Measurements from ENCODE around the gene MINDY4B.

DNA sequence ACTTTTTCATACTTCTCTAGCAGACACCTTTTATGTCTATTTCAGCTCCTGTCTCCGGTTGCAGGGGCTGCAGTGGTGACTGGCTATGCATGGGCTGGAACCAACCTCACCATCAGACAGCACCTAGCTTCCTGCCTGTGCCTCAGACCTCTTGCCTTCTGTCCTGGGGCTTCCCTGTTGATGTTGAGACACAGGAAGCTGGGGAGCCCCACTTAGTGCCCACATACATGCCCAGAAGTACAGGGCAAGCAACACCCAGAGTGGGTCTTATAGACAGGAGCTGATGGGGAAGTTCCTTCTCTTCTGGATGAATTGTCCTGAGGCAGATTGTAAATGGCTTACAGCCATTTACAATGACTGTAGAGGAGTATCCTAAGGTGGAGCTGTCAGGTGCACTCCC lies 77.0 kb downstream of the MINDY4B start:
- TF ChIP-seq SMC3 (IDR thresholded peaks at IDR 0.05) (no peak), NPAS2 (CRISPR knock-in tag; IDR thresholded peaks at IDR 0.05; ENCODE audit: borderline replicate concordance) (no peak), NFE2L2 (conservative IDR thresholded peaks at IDR 0.05; ENCODE audit: low read length) (no peak), EP300 (IDR thresholded peaks at IDR 0.05) (no peak), RFX5 (IDR thresholded peaks at IDR 0.05) (no peak), RCOR1 (IDR thresholded peaks at IDR 0.05; ENCODE audit: low read depth, low read length) (no peak), RAD21 (conservative IDR thresholded peaks at IDR 0.05 in 1 of 2, IDR thresholded peaks at IDR 0.05 in 1 of 2) (no peak), MAZ (IDR thresholded peaks at IDR 0.05; ENCODE audit: borderline replicate concordance, low read depth, low read length) (no peak)
- TF ChIP-seq, protein P1, sequence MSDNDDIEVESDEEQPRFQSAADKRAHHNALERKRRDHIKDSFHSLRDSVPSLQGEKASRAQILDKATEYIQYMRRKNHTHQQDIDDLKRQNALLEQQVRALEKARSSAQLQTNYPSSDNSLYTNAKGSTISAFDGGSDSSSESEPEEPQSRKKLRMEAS (IDR thresholded peaks at IDR 0.05), result no peak
- TF ChIP-seq, protein P2, sequence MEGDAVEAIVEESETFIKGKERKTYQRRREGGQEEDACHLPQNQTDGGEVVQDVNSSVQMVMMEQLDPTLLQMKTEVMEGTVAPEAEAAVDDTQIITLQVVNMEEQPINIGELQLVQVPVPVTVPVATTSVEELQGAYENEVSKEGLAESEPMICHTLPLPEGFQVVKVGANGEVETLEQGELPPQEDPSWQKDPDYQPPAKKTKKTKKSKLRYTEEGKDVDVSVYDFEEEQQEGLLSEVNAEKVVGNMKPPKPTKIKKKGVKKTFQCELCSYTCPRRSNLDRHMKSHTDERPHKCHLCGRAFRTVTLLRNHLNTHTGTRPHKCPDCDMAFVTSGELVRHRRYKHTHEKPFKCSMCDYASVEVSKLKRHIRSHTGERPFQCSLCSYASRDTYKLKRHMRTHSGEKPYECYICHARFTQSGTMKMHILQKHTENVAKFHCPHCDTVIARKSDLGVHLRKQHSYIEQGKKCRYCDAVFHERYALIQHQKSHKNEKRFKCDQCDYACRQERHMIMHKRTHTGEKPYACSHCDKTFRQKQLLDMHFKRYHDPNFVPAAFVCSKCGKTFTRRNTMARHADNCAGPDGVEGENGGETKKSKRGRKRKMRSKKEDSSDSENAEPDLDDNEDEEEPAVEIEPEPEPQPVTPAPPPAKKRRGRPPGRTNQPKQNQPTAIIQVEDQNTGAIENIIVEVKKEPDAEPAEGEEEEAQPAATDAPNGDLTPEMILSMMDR (IDR thresholded peaks at IDR 0.05), result no peak
- TF ChIP-seq, protein P3, sequence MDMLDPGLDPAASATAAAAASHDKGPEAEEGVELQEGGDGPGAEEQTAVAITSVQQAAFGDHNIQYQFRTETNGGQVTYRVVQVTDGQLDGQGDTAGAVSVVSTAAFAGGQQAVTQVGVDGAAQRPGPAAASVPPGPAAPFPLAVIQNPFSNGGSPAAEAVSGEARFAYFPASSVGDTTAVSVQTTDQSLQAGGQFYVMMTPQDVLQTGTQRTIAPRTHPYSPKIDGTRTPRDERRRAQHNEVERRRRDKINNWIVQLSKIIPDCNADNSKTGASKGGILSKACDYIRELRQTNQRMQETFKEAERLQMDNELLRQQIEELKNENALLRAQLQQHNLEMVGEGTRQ (IDR thresholded peaks at IDR 0.05), result no peak
